ENCODE results near the gene CCDC86. TPM values are rescaled to one million over a fixed set of nuclear protein-coding genes. Genes with fewer than 3 reads are reported as not detected.

The CCDC86 gene
- total and polyA plus RNA-seq, 2 of the 4 experiments (the other 2 are of a cell fraction): 9.5 to 34.0 TPM

- H2AK5ac ChIP-seq (ENCODE audit: low read depth, low read length): no peak overlapping the region
- dilution Hi-C loops (cut with HindIII; ENCODE audit: low sequenced_read_pairs, unreplicated experiment): no loop called here
- H3K23ac ChIP-seq (ENCODE audit: low read depth, low read length): no peak overlapping the region
- H2BK15ac ChIP-seq (ENCODE audit: low read depth, low read length): no peak overlapping the region
- no TSS peak for BruUV-seq (replicated peaks)
- DNase-seq (no peak), ATAC-seq (ENCODE audit: low read depth) (no peak)
- H3K18ac ChIP-seq (ENCODE audit: low read depth, low read length): no peak overlapping the region
- H2BK20ac ChIP-seq (ENCODE audit: low read depth, low read length): no peak overlapping the region
- H3K9me1 ChIP-seq (ENCODE audit: insufficient read depth, low read length): 0 out of 2 replicates have a peak, but pooled peaks cover 3% of the 10 kb centered on the region
- POLR2A ChIA-PET (ENCODE audit: unreplicated experiment): no interaction called here
- H3K27me3 ChIP-seq (ENCODE audit: control insufficient read depth, insufficient read depth, low read length): no peaks in the 10 kb centered on the region
- no peak overlapping the region for H3K56ac ChIP-seq (ENCODE audit: extremely low read depth, insufficient read depth, low read length)
- 98% methylated on average over 6 of the region's 29 CpGs; no CpG with 5 or more reads in 1 of the 2 experiments for WGBS, 2 experiments (ENCODE audit: extremely low coverage in 2 of 2, insufficient read length in 1 of 2)
- in situ Hi-C loops (cut with MboI; ENCODE audit: low sequenced_read_pairs): no loop called here
- intact Hi-C loops (cut with micrococcal nuclease): no loop called here
- no peak overlapping the region for H2BK120ac ChIP-seq (ENCODE audit: low read depth, low read length)
- no peak overlapping the region for H3K27ac ChIP-seq (ENCODE audit: insufficient read depth, low read length)
- no peak overlapping the region for H3K4ac ChIP-seq (ENCODE audit: low read depth, low read length)
- H4K91ac ChIP-seq (ENCODE audit: insufficient read depth, low read depth, low read length): no peak overlapping the region
- H4K20me1 ChIP-seq (ENCODE audit: insufficient read depth, low read length): 0 out of 2 replicates have a peak, but pooled peaks cover 3% of the 10 kb centered on the region
- H3K9ac ChIP-seq (ENCODE audit: low read depth, low read length): no peak overlapping the region
- no peak overlapping the region for H3K14ac ChIP-seq (replicated peaks; ENCODE audit: low read depth, low read length)
- H3K4me1 ChIP-seq (ENCODE audit: control insufficient read depth, insufficient read depth, low read length): peaks cover 3% of the 10 kb centered on the region; the same call in 1 of the 2 replicates
- no peak overlapping the region for H2AFZ ChIP-seq (replicated peaks; ENCODE audit: low read length, poor library complexity)
- no peak overlapping the region for H2AK9ac ChIP-seq (replicated peaks; ENCODE audit: low read depth, low read length, poor library complexity)
- H3K4me3 ChIP-seq (ENCODE audit: insufficient read depth, low read depth, low read length): no peak overlapping the region
- H3K79me1 ChIP-seq (ENCODE audit: low read depth in 1 of 2, low read length in 2 of 2): peaks cover 11 to 18% of the 10 kb centered on the region in 2 experiments; a peak in 3 of 4 replicates
- no peak overlapping the region for H4K5ac ChIP-seq (ENCODE audit: low read depth, low read length)
- no peak overlapping the region for H2BK5ac ChIP-seq (ENCODE audit: low read depth, low read length, poor library complexity, severe bottlenecking)
- no peaks in the 10 kb centered on the region for H3K9me3 ChIP-seq (ENCODE audit: control insufficient read depth, insufficient read depth, low read length)
- no peak overlapping the region for H4K8ac ChIP-seq (ENCODE audit: low read depth in 2 of 2, low read length in 2 of 2)
- peaks cover 34% of the 10 kb centered on the region for H3K36me3 ChIP-seq (ENCODE audit: control insufficient read depth, insufficient read depth, low read length)
- CTCF ChIA-PET: no interaction called here
- no peak overlapping the region for H3K4me2 ChIP-seq (ENCODE audit: low read depth, low read length)
- TF ChIP-seq ELK1 (IDR thresholded peaks at IDR 0.05; ENCODE audit: borderline replicate concordance, low read depth, low read length) (no peak), RCOR1 (IDR thresholded peaks at IDR 0.05; ENCODE audit: insufficient replicate concordance, low read length) (no peak), RAD21 (IDR thresholded peaks at IDR 0.05; ENCODE audit: low read length) (no peak), RFX5 (IDR thresholded peaks at IDR 0.05; ENCODE audit: low read depth, low read length) (no peak), CTCF (conservative IDR thresholded peaks at IDR 0.05; ENCODE audit: low read depth, low read length) (no peak), NFE2L2 (IDR thresholded peaks at IDR 0.05; ENCODE audit: low read depth, low read length) (no peak), USF2 (IDR thresholded peaks at IDR 0.05; ENCODE audit: low read depth, low read length) (no peak), CHD1 (IDR thresholded peaks at IDR 0.05; ENCODE audit: low read depth, low read length) (no peak), MXI1 (IDR thresholded peaks at IDR 0.05; ENCODE audit: borderline replicate concordance, low read depth, low read length) (no peak), SMC3 (IDR thresholded peaks at IDR 0.05; ENCODE audit: low read depth, low read length) (no peak), BHLHE40 (IDR thresholded peaks at IDR 0.05; ENCODE audit: low read depth, low read length) (no peak), MAFK (IDR thresholded peaks at IDR 0.05; ENCODE audit: low read depth, low read length) (no peak), FOS (IDR thresholded peaks at IDR 0.05; ENCODE audit: low read depth, low read length) (no peak), CEBPB (IDR thresholded peaks at IDR 0.05; ENCODE audit: low read depth, low read length) (no peak), POLR2A (IDR thresholded peaks at IDR 0.05; ENCODE audit: low read depth, low read length) (no peak)
These were observed 8.0 kb downstream of the CCDC86 start for GRCh38 chr11:60849641-60850520.

All from IMR-90 (cell line).